Measurements from ENCODE around the gene C5.

DNA sequence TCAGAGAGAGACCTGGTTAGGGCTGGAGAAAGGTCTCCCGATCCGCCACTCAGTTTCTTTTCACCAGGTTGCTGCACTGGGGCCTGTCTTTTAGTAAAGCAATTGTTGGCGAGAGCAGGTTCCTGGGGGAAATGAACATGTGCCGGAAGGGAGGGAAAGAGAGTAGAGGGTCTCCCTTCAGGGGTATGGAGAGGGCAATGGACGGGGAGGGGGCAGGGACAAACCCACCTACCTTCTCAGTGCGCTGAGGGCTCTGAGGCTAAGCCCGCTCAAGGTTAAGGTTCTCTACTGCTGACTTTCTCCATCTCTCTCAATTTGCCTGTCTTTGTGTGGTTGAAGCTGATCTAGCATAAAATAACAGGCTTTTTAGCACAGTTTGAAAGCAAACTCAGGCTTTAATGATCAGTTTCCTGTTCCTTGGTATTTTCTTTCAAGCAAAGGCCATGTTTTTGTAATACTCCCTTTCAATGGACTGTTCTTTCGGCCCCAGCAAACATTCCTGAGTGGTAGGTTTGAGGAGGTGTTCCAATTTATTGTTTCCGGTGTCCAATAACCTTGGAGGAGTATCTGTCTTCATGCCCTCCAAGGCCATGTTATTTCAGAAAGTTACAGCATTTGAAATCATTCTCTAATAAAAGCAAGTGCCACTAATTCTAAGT is 98.0 kb downstream of the C5 start:
- TF ChIP-seq POLR2A (IDR thresholded peaks at IDR 0.05; ENCODE audit: low read depth, low read length): no peak
- TF ChIP-seq TAF1 (IDR thresholded peaks at IDR 0.05; ENCODE audit: low read depth, low read length): no peak
